Central memory CD8-positive, alpha-beta T cell (primary cell): ENCODE data around the gene RCBTB2.

ENCODE experiments used
- ATAC-seq: fragments of 150-1000 bp; cut with Tn5 transposase; replicated peaks from 2 replicates; pipeline ENCODE4 v1.10.0; 2022; ENCODE audit warnings: mild to moderate bottlenecking, moderate FRiP score, moderate number of reproducible peaks; ENCODE audit not compliant: poor library complexity, severe bottlenecking; ENCODE audit errors: extremely low read depth
- DNase-seq, 2 donors: peaks; one replicate each; pipeline ENCODE4 v3.0.0; 2021; ENCODE audit warnings: low spot score in 2 of 2
- H3K27ac Mint-ChIP-seq: one replicate; pipeline ENCODE4 v1.8.0; 2022; ENCODE audit warnings: low read depth, mild to moderate bottlenecking, moderate library complexity, mixed read lengths
- H3K27me3 Mint-ChIP-seq: one replicate; pipeline ENCODE4 v1.8.0; 2022; ENCODE audit warnings: mixed read lengths
- H3K36me3 Mint-ChIP-seq: one replicate; pipeline ENCODE4 v1.8.0; 2022; ENCODE audit warnings: mild to moderate bottlenecking, moderate library complexity, mixed read lengths; ENCODE audit not compliant: insufficient read depth
- H3K4me1 Mint-ChIP-seq: one replicate; pipeline ENCODE4 v1.8.0; 2022; ENCODE audit warnings: mixed read lengths
- H3K4me3 Mint-ChIP-seq: one replicate; pipeline ENCODE4 v1.8.0; 2022; ENCODE audit warnings: mild to moderate bottlenecking, moderate library complexity, mixed read lengths
- H3K9me3 Mint-ChIP-seq: one replicate; pipeline ENCODE4 v1.8.0; 2022; ENCODE audit warnings: mixed read lengths

The RCBTB2 gene

DNA sequence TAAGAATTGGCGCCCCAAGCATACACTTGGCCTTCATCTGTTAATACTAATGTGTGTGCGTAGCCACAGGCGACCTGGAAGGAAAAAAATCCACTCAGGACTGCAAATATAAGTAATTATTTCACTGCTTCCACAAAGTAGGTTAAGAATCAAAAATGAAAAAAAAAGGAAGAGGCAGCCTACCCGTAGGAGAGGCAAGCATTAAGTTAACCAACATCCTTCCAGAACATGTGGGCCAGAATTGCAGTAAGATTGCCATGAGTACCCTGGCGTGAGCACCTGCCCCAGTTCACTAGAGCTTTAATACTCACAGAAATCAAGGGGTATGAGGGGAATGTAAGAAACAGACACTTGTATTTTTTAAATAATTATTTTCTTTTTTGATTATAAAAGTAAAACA is 22.2 kb downstream of the RCBTB2 start:
- DNase-seq (no peak), ATAC-seq (no peak)
- Mint-ChIP-seq H3K27me3 (no peaks in the 10 kb centered on the region), H3K9me3 (no peaks in the 10 kb centered on the region), H3K36me3 (peaks cover 9% of the 10 kb centered on the region), H3K4me3 (no peak overlapping the region), H3K27ac (no peak overlapping the region), H3K4me1 (peaks cover 30% of the 10 kb centered on the region)

- Mint-ChIP-seq H3K27me3 (no peaks in the 10 kb centered on the region), H3K9me3 (no peaks in the 10 kb centered on the region), H3K27ac (no peak overlapping the region), H3K4me1 (peaks cover 56% of the 10 kb centered on the region), H3K36me3 (peaks cover 9% of the 10 kb centered on the region), H3K4me3 (no peak overlapping the region)
- DNase-seq (no peak), ATAC-seq (no peak)
Observed at GRCh38 chr13:48508011-48508410, 24.9 kb downstream of the RCBTB2 start.

- DNase-seq = no peak
- no peaks in the 10 kb centered on the region for H3K9me3 Mint-ChIP-seq
- H3K27me3 Mint-ChIP-seq = no peaks in the 10 kb centered on the region
- ATAC-seq = no peak
- H3K27ac Mint-ChIP-seq = no peak overlapping the region
- peaks cover 12% of the 10 kb centered on the region for H3K36me3 Mint-ChIP-seq
- H3K4me1 Mint-ChIP-seq = peaks cover 63% of the 10 kb centered on the region
- H3K4me3 Mint-ChIP-seq = no peak overlapping the region
Observed at GRCh38 chr13:48507021-48507420, 25.9 kb downstream of the RCBTB2 start.

- H3K36me3 Mint-ChIP-seq = peaks cover 16% of the 10 kb centered on the region
- no peaks in the 10 kb centered on the region for H3K27me3 Mint-ChIP-seq
- ATAC-seq (no peak), DNase-seq (no peak)
- H3K9me3 Mint-ChIP-seq = no peaks in the 10 kb centered on the region
- peak overlapping the region; percentile 71 for H3K4me3 Mint-ChIP-seq
- peaks cover 65% of the 10 kb centered on the region for H3K4me1 Mint-ChIP-seq
- H3K27ac Mint-ChIP-seq = peak overlapping the region; percentile 96
Observed at GRCh38 chr13:48506092-48506701, 26.7 kb downstream of the RCBTB2 start.

DNA sequence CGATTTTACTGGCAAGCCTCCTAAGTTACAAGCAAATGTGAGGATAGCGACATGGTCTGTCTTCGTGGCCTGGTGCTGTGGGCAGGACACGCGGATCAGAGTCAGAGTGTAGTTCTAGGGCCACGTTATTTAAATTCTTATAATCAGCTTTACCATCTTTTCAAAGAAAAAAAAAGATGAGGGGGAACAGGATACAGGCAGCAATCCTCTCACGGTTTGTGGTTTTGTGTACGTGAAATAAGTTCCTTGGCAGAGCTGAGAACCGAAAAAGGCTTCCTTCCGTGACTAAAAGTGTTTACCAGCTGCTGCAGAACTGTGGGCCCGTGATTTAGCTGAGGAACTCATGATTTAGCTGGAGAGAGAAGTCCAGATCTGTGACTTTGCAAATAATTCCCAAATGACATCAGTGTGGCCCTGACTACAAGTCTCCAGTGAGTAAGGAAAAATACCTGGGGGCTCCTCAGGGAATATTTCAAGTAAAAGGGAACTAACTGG is 27.2 kb downstream of the RCBTB2 start:
- ATAC-seq (peak; percentile 78), DNase-seq (peak in 1 of 2 donors; percentile 59)
- peak overlapping the region; percentile 96 for H3K27ac Mint-ChIP-seq
- no peaks in the 10 kb centered on the region for H3K27me3 Mint-ChIP-seq
- peaks cover 68% of the 10 kb centered on the region for H3K4me1 Mint-ChIP-seq
- peak overlapping the region; percentile 71 for H3K4me3 Mint-ChIP-seq
- peaks cover 16% of the 10 kb centered on the region for H3K36me3 Mint-ChIP-seq
- H3K9me3 Mint-ChIP-seq = no peaks in the 10 kb centered on the region

DNA sequence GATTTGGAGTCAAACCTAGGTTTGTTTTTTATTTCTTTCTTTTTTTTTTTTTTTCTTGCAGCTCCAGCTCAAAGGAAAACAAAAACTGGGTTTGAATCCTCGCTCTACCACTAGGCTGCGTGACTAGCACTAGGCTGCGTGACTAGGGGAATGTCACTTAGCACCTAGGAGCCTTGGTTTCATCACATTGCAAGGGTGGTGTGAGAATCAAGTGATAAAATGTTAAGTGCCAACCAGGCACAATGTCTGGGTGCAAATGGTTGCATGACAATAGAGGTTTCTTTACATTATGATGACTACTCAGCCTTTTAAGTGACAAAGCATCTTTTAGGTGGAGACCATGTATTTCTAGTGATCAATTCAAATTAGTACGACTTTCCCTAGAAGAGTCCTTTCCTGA is 27.9 kb downstream of the RCBTB2 start:
- ATAC-seq (peak; percentile 83), DNase-seq (peak in 1 of 2 donors; percentile 64)
- peak overlapping the region; percentile 96 for H3K27ac Mint-ChIP-seq
- H3K4me1 Mint-ChIP-seq = peaks cover 66% of the 10 kb centered on the region
- H3K9me3 Mint-ChIP-seq = no peaks in the 10 kb centered on the region
- H3K27me3 Mint-ChIP-seq = no peaks in the 10 kb centered on the region
- H3K36me3 Mint-ChIP-seq = peaks cover 18% of the 10 kb centered on the region
- H3K4me3 Mint-ChIP-seq = peak overlapping the region; percentile 71

DNA sequence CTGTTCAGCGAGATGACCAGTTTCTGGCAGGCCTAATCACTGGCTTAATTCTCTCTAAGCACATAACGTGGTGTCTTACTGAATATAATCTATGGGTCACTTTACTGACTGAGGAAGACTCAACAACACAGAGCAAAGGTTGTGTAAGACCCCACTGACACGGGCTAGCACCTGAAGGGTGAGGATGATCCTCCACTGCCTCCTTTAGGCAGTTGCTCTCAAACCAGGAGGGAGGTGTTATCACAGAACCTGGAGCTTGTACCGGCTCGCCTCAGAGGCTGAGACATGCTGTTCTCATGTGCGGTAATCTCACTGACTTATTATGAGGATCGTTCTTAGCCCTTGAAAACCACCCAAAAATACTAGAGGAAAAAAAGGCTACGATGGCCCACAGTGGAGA is 28.3 kb downstream of the RCBTB2 start:
- Mint-ChIP-seq H3K27me3 (no peaks in the 10 kb centered on the region), H3K4me3 (peak overlapping the region; percentile 71), H3K9me3 (no peaks in the 10 kb centered on the region), H3K36me3 (peaks cover 18% of the 10 kb centered on the region), H3K27ac (peak overlapping the region; percentile 96), H3K4me1 (peaks cover 69% of the 10 kb centered on the region)
- ATAC-seq = peak; percentile 3
- no peak for DNase-seq

- ATAC-seq (no peak), DNase-seq (no peak)
- Mint-ChIP-seq H3K4me1 (peaks cover 81% of the 10 kb centered on the region), H3K4me3 (no peak overlapping the region), H3K27me3 (no peaks in the 10 kb centered on the region), H3K9me3 (no peaks in the 10 kb centered on the region), H3K36me3 (peaks cover 20% of the 10 kb centered on the region), H3K27ac (no peak overlapping the region)
Observed at GRCh38 chr13:48502601-48503319, 30.1 kb downstream of the RCBTB2 start.

DNA sequence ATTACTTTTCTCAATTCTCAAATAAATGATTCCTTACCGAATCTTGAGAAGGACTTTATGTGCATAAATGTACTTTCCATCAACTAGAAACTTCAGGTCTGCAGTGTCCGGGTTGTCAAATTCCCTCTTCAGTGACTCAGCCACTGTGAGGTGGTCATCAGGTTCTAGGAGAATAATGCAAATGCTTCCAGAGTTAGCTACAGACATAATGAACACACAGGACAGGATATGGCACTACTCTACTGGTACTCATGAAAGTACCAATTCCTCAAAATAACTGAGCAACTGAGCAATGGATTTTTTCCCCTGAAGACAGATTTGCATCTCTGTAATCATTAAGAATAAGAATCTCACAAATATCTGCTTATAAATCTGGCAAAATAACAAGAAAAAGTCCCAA is 31.2 kb downstream of the RCBTB2 start:
- DNase-seq (no peak), ATAC-seq (no peak)
- H3K9me3 Mint-ChIP-seq = no peaks in the 10 kb centered on the region
- H3K4me1 Mint-ChIP-seq = peaks cover 79% of the 10 kb centered on the region
- H3K36me3 Mint-ChIP-seq = peaks cover 23% of the 10 kb centered on the region
- H3K27me3 Mint-ChIP-seq = no peaks in the 10 kb centered on the region
- no peak overlapping the region for H3K27ac Mint-ChIP-seq
- H3K4me3 Mint-ChIP-seq = no peak overlapping the region

DNA sequence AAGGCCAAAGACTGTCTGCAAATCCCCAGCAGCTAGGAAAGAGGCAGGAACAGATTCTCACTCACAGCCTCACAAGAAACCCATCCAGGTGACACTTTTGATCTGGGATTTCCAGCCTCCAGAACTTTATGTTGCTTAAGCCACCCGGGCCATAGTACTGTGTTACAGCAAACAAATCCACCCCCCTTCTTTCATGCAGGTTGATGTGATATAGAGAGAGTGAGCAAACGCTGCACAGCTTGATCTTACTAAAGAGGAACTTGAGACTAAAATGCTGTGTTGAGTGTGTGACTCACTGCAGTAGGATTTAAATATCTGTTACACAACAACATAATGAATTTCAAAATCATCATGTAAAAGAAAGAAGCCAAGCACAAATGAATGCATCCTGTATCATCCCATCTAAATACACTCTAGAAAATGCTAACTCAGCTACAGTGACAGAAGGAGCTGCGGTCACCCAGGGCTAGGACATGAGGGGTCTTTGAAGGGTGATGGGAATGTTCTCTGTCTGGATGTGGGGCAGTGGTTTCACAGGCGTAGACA is 32.2 kb downstream of the RCBTB2 start:
- no peak for DNase-seq
- Mint-ChIP-seq H3K4me1 (peaks cover 77% of the 10 kb centered on the region), H3K36me3 (peaks cover 20% of the 10 kb centered on the region), H3K4me3 (no peak overlapping the region), H3K27ac (peak overlapping the region; percentile 6), H3K9me3 (no peaks in the 10 kb centered on the region), H3K27me3 (no peaks in the 10 kb centered on the region)
- ATAC-seq = peak; percentile 6

GRCh38 chr13:48497669-48498068 is 35.2 kb downstream of the RCBTB2 start:
- no peak for ATAC-seq
- Mint-ChIP-seq H3K27me3 (no peaks in the 10 kb centered on the region), H3K27ac (no peak overlapping the region), H3K9me3 (no peaks in the 10 kb centered on the region), H3K4me3 (no peak overlapping the region), H3K36me3 (peaks cover 15% of the 10 kb centered on the region), H3K4me1 (peaks cover 48% of the 10 kb centered on the region)
- no peak for DNase-seq

DNA sequence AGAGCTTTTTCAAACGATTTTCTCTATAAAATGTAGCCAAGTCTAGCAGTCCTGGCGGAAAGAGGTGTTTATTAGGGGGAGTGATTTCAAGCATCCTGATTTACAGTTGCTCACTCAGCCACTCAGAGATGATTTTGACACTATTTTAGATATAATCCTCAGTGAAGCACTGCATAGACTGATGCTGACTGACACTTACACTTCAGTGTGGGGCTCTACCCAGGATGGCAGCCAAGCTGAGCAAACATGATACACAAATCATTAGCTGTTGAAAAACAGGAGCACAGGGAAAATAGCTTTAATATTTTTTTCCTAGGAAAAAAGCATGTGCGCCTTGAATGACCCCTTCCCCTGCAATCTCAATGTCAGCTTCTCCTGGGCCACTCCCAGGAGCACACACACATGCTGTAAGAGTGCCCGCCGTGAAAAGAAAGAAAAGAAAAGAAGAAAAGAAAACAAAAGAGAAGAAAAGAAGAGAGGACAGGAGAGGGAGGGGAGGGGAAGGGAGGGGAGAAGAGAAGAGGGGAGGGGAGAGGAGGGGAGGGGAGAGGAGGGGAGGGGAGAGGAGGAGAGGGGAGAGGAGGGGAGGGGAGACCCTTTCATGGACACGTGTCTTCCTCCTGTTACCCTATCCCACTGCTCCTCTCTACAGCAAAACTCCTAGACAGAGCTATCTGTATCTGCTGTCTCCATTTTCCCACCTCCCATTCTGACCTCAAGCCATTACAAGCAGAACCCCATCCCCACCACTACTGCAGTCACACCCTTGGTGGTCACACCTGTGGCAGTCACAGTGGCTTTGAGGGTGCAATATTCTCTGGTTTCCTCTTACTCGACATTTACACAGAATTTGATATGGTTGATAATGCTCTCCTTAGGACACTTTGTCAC is 36.4 kb downstream of the RCBTB2 start:
- no peaks in the 10 kb centered on the region for H3K9me3 Mint-ChIP-seq
- peaks cover 41% of the 10 kb centered on the region for H3K4me1 Mint-ChIP-seq
- peaks cover 13% of the 10 kb centered on the region for H3K36me3 Mint-ChIP-seq
- DNase-seq = peak in 1 of 2 donors; percentile 27
- H3K27me3 Mint-ChIP-seq = no peaks in the 10 kb centered on the region
- peak overlapping the region; percentile 51 for H3K4me3 Mint-ChIP-seq
- H3K27ac Mint-ChIP-seq = peak overlapping the region; percentile 74
- ATAC-seq = no peak
